Measurements from ENCODE around the gene LARGE1. TPM values are rescaled to one million over a fixed set of nuclear protein-coding genes. Genes with fewer than 3 reads are reported as not detected.

LARGE1 gene
- total and polyA plus RNA-seq, 8 donors, result 4.1 to 29.3 (median 13.7) TPM

GRCh38 chr22:33837826-33838225, 82.5 kb downstream of the LARGE1 start:
- H3K9me3 ChIP-seq, result no peaks in the 10 kb centered on the region
- no peak overlapping the region for H3K27ac ChIP-seq
- peak in 2 of 4 donors; percentile 15 to 41 for ATAC-seq
- no peak for FAIRE-seq
- DNase-seq, result no peak
- H3K4me3 ChIP-seq, result no peak overlapping the region
- no peaks in the 10 kb centered on the region for H3K4me1 ChIP-seq
- 13 to 17% methylated on average over 4 of the region's 4 CpGs for WGBS, 2 donors
- intact Hi-C loops (cut with DNase I), result no loop called here
- no peaks in the 10 kb centered on the region for H3K27me3 ChIP-seq
- no peak for TF ChIP-seq CTCF (IDR thresholded peaks at IDR 0.05)
- H3K36me3 ChIP-seq, result no peaks in the 10 kb centered on the region

GRCh38 chr22:33835265-33835664, 85.0 kb downstream of the LARGE1 start:
- H3K36me3 ChIP-seq, result no peaks in the 10 kb centered on the region
- no peak overlapping the region for H3K27ac ChIP-seq
- no peak for TF ChIP-seq CTCF (IDR thresholded peaks at IDR 0.05)
- no peaks in the 10 kb centered on the region for H3K9me3 ChIP-seq
- ATAC-seq (no peak), FAIRE-seq (no peak), DNase-seq (no peak)
- 78 to 85% methylated on average over 5 of the region's 5 CpGs for WGBS, 2 donors
- H3K4me3 ChIP-seq, result no peak overlapping the region
- H3K27me3 ChIP-seq, result no peaks in the 10 kb centered on the region
- H3K4me1 ChIP-seq, result peaks cover 0 to under 1% (median 0%) of the 10 kb centered on the region in 3 donors
- intact Hi-C loops (cut with DNase I), result no loop called here

DNA sequence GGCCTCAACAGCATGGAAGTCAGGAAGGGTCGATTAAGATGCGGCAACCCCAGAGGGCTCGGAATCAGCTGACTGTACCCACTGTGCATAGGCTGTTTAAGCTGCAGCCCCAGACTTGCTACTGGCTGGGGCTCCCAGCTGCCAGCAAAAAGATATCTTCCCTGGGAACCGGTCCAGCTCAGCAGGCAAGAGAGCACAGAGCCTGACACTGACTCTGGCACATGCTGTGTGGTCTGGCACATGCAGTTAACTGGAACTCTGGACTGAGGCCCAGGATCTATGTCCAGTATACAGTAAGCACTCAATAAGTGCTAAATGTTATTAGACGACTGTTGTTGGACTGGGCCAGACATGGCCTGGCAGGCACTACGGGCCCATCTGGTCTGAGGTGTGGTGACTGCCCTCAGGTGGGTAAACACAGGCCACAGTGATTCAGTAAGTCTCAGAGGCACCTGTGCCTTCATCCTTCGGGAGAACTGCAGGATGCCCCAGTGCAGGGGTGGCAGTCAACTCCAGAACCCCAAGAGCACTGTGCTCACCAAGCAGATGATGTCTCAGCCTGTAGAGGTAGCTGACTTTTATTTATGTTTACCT, 87.6 kb downstream of the LARGE1 start:
- H3K27ac ChIP-seq, result no peak overlapping the region
- ATAC-seq (peak; percentile 47 to 62 (median 58)), DNase-seq (peak in 2 of 6 donors; percentile 7 to 29), FAIRE-seq (no peak)
- no peak for TF ChIP-seq CTCF (IDR thresholded peaks at IDR 0.05)
- no peaks in the 10 kb centered on the region for H3K36me3 ChIP-seq
- peaks cover 0 to 4% (median 0%) of the 10 kb centered on the region in 3 donors for H3K4me1 ChIP-seq
- no peak overlapping the region for H3K4me3 ChIP-seq
- WGBS, 2 donors, result 40 to 45% methylated on average over 7 of the region's 7 CpGs
- H3K27me3 ChIP-seq, result no peaks in the 10 kb centered on the region
- H3K9me3 ChIP-seq, result no peaks in the 10 kb centered on the region
- intact Hi-C loops (cut with DNase I), result no loop called here

DNA sequence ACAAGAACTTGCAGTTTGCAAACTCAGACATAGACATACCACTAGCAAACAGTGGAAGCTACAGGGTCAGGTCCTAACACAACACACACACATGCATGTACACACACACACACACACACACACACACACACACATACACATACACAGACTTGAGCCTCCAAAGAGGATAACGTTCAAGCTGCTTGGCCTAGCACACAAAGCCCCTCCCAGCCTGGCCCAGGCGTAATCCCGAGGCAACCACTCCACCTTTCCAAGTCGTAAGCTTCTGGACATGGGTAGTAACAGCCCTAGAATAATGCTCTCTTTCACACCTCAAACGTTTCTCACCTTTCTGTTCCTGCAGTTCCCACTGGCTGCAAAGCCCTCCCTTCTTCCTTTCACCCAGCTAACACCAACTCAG, 88.6 kb downstream of the LARGE1 start:
- 77 to 78% methylated on average over 5 of the region's 5 CpGs for WGBS, 2 donors
- H3K4me1 ChIP-seq, result peaks cover 0 to 4% (median 0%) of the 10 kb centered on the region in 3 donors
- no peaks in the 10 kb centered on the region for H3K9me3 ChIP-seq
- no peaks in the 10 kb centered on the region for H3K36me3 ChIP-seq
- H3K4me3 ChIP-seq, result no peak overlapping the region
- no peak for DNase-seq
- no peaks in the 10 kb centered on the region for H3K27me3 ChIP-seq
- no peak for TF ChIP-seq CTCF (IDR thresholded peaks at IDR 0.05)
- no peak for ATAC-seq
- intact Hi-C loops (cut with DNase I), result no loop called here
- no peak overlapping the region for H3K27ac ChIP-seq
- no peak for FAIRE-seq

GRCh38 chr22:33831207-33831606, 89.1 kb downstream of the LARGE1 start:
- H3K27me3 ChIP-seq, result no peaks in the 10 kb centered on the region
- 83 to 86% methylated on average over 11 of the region's 11 CpGs for WGBS, 2 donors
- intact Hi-C loops (cut with DNase I), result no loop called here
- H3K36me3 ChIP-seq, result no peaks in the 10 kb centered on the region
- no peak for TF ChIP-seq CTCF (IDR thresholded peaks at IDR 0.05)
- FAIRE-seq (no peak), DNase-seq (no peak), ATAC-seq (no peak)
- no peak overlapping the region for H3K27ac ChIP-seq
- no peaks in the 10 kb centered on the region for H3K9me3 ChIP-seq
- peaks cover 0 to 4% (median 0%) of the 10 kb centered on the region in 3 donors for H3K4me1 ChIP-seq
- H3K4me3 ChIP-seq, result no peak overlapping the region
